ENCODE measurements around the gene LTC4S.
A peak's percentile ranks its signal among the peaks of the same experiment; 100 is the strongest.

The LTC4S gene

GRCh38 chr5:179805529-179806249, 11.9 kb downstream of the LTC4S start:
- H3K4me1 ChIP-seq (ENCODE audit: control insufficient read depth in 2 of 2, insufficient read depth in 2 of 2, low read length in 2 of 2): peaks cover 32 to 34% of the 10 kb centered on the region in 2 donors

DNA sequence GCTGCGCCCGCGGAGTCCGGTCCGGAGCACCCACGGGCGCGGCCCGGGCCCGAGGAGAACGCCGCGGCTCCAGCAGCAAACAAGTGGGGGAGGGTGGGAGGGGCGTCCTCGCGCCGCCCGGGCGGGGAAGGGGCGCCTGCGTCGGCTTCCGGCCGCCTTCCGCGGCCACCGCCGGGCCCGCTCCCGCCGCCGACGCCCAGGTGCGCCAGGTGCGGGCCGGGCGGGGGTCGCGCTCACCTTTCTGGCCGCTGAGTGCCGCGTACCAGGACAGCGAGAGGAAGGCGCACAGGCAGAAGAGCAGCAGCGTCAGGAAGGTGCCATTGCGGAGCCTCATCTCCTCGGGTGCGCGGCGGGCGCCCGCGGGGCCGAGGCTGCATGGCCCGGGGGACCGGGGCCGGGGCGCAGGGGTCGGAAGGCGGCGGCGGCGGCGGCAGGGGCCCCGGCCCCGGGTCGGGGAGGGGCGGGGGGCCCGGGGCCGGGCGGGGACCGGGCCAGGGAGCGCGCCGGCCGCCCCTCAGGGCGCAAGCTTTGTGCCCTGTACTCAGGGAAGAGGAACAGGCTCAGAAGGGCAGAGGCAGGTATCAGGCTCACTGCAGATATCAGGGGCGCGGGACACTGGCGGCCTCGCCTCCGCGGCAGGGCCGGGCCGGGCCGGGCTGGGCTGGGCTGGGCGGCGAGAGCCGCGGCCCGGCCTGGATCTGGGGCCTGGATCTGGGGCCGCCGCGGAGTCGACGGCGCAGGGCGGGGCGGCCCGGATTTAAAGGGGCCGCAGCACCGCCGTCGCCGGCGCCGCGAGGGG, 12.7 kb downstream of the LTC4S start, which contains the start of gene MGAT4B:
Gene MGAT4B (minus strand): TSS at position 617 of the 799 bp plus-strand sequence. CDS start 283 bp downstream, at position 334.
- Histone ChIP-seq H3K4me1 (ENCODE audit: control insufficient read depth in 2 of 2, insufficient read depth in 2 of 2, low read length in 2 of 2) (peaks cover 32 to 34% of the 10 kb centered on the region in 2 donors), H3K36me3 (ENCODE audit: control insufficient read depth in 2 of 2, insufficient read depth in 2 of 2, low read length in 2 of 2) (peaks cover 4 to 7% of the 10 kb centered on the region in 2 donors), H3K27ac (ENCODE audit: low read depth in 2 of 2, low read length in 2 of 2) (peak within 1 kb of the TSS; percentile 95 to 97), H3K9ac (ENCODE audit: low read depth in 1 of 2, low read length in 2 of 2) (peak within 1 kb of the TSS; percentile 80 to 88), H3K4me3 (ENCODE audit: low read length in 2 of 2) (peak within 1 kb of the TSS; percentile 67 to 71), H3K27me3 (ENCODE audit: control insufficient read depth in 2 of 2, insufficient read depth in 2 of 2, low read length in 2 of 2) (no peaks in the 10 kb centered on the region), H3K9me3 (ENCODE audit: control insufficient read depth in 2 of 2, low read length in 2 of 2) (no peaks in the 10 kb centered on the region)

More at GRCh38 chr5:179805529-179806249, 11.9 kb downstream of the LTC4S start:
- Histone ChIP-seq H3K36me3 (ENCODE audit: control insufficient read depth in 2 of 2, insufficient read depth in 2 of 2, low read length in 2 of 2) (peaks cover 11 to 13% of the 10 kb centered on the region in 2 donors), H3K27me3 (ENCODE audit: control insufficient read depth in 2 of 2, insufficient read depth in 2 of 2, low read length in 2 of 2) (no peaks in the 10 kb centered on the region), H3K9me3 (ENCODE audit: control insufficient read depth in 2 of 2, low read length in 2 of 2) (no peaks in the 10 kb centered on the region), H3K27ac (ENCODE audit: low read depth in 2 of 2, low read length in 2 of 2) (peak overlapping the region; percentile 95 to 97), H3K9ac (ENCODE audit: low read depth in 1 of 2, low read length in 2 of 2) (peak overlapping the region; percentile 80 to 88), H3K4me3 (ENCODE audit: low read length in 2 of 2) (peak overlapping the region; percentile 67 to 71)

DNA sequence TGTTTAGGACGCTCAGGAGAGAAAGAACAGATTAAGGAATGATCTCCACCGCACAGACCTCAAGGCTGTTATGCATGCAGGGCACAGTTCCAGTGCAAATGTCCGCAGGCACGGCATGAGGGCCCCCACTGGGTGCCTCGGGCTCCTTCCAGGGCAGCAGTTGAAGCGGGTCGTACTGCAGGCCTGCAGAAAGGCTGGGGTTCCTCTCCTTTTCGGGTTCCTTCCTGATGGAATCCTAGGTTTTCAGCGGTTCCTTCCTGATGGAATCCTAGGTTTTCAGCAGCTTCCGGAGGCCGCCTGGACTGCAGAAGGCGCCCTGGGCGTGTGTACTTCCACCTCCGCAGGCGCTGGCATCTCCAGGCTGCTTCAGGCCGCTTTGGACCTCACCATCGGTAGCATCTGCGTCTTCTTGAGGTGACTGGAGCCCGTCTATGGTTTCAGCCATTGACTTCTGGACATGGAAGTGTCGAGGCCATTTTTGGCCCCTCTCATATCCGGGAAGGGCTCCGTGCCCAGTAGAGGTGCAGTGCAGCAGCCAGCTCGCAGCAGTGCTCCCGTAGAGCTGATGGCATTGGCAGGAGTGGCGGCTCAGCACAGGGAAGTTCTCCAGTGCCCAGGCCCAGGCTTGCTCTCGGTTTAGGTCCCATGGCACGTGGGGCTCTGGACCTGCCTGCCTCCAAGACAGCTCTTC, 18.5 kb downstream of the LTC4S start:
- no peak overlapping the region for H3K4me3 ChIP-seq (ENCODE audit: low read length in 2 of 2)
- H3K27me3 ChIP-seq (ENCODE audit: control insufficient read depth in 2 of 2, insufficient read depth in 2 of 2, low read length in 2 of 2): no peaks in the 10 kb centered on the region
- no peak overlapping the region for H3K27ac ChIP-seq (ENCODE audit: low read depth in 2 of 2, low read length in 2 of 2)
- H3K36me3 ChIP-seq (ENCODE audit: control insufficient read depth in 2 of 2, insufficient read depth in 2 of 2, low read length in 2 of 2): peaks cover 0 to 2% of the 10 kb centered on the region in 2 donors
- peaks cover 0 to 6% of the 10 kb centered on the region in 2 donors for H3K4me1 ChIP-seq (ENCODE audit: control insufficient read depth in 2 of 2, insufficient read depth in 2 of 2, low read length in 2 of 2)
- no peaks in the 10 kb centered on the region for H3K9me3 ChIP-seq (ENCODE audit: control insufficient read depth in 2 of 2, low read length in 2 of 2)
- H3K9ac ChIP-seq (ENCODE audit: low read depth in 1 of 2, low read length in 2 of 2): no peak overlapping the region

- H3K36me3 ChIP-seq (ENCODE audit: control insufficient read depth in 2 of 2, insufficient read depth in 2 of 2, low read length in 2 of 2): peaks cover 0 to 2% of the 10 kb centered on the region in 2 donors
- H3K9ac ChIP-seq (ENCODE audit: low read depth in 1 of 2, low read length in 2 of 2): no peak overlapping the region
- peaks cover 2 to 5% of the 10 kb centered on the region in 2 donors for H3K4me1 ChIP-seq (ENCODE audit: control insufficient read depth in 2 of 2, insufficient read depth in 2 of 2, low read length in 2 of 2)
- H3K4me3 ChIP-seq (ENCODE audit: low read length in 2 of 2): no peak overlapping the region
- H3K9me3 ChIP-seq (ENCODE audit: control insufficient read depth in 2 of 2, low read length in 2 of 2): no peaks in the 10 kb centered on the region
- H3K27me3 ChIP-seq (ENCODE audit: control insufficient read depth in 2 of 2, insufficient read depth in 2 of 2, low read length in 2 of 2): no peaks in the 10 kb centered on the region
- no peak overlapping the region for H3K27ac ChIP-seq (ENCODE audit: low read depth in 2 of 2, low read length in 2 of 2)
These were observed 19.3 kb downstream of the LTC4S start for GRCh38 chr5:179812997-179813607.

- Histone ChIP-seq H3K4me1 (ENCODE audit: control insufficient read depth in 2 of 2, insufficient read depth in 2 of 2, low read length in 2 of 2) (peaks cover 10 to 13% of the 10 kb centered on the region in 2 donors), H3K27me3 (ENCODE audit: control insufficient read depth in 2 of 2, insufficient read depth in 2 of 2, low read length in 2 of 2) (no peaks in the 10 kb centered on the region), H3K27ac (ENCODE audit: low read depth in 2 of 2, low read length in 2 of 2) (no peak overlapping the region), H3K36me3 (ENCODE audit: control insufficient read depth in 2 of 2, insufficient read depth in 2 of 2, low read length in 2 of 2) (peaks cover 0 to 2% of the 10 kb centered on the region in 2 donors), H3K4me3 (ENCODE audit: low read length in 2 of 2) (no peak overlapping the region), H3K9ac (ENCODE audit: low read depth in 1 of 2, low read length in 2 of 2) (no peak overlapping the region), H3K9me3 (ENCODE audit: control insufficient read depth in 2 of 2, low read length in 2 of 2) (no peaks in the 10 kb centered on the region)
These were observed 20.3 kb downstream of the LTC4S start for GRCh38 chr5:179814090-179814489.

- Histone ChIP-seq H3K9me3 (ENCODE audit: control insufficient read depth in 2 of 2, low read length in 2 of 2) (no peaks in the 10 kb centered on the region), H3K4me3 (ENCODE audit: low read length in 2 of 2) (no peak overlapping the region), H3K9ac (ENCODE audit: low read depth in 1 of 2, low read length in 2 of 2) (no peak overlapping the region), H3K27ac (ENCODE audit: low read depth in 2 of 2, low read length in 2 of 2) (no peak overlapping the region), H3K36me3 (ENCODE audit: control insufficient read depth in 2 of 2, insufficient read depth in 2 of 2, low read length in 2 of 2) (peaks cover 0 to 2% of the 10 kb centered on the region in 2 donors), H3K27me3 (ENCODE audit: control insufficient read depth in 2 of 2, insufficient read depth in 2 of 2, low read length in 2 of 2) (no peaks in the 10 kb centered on the region), H3K4me1 (ENCODE audit: control insufficient read depth in 2 of 2, insufficient read depth in 2 of 2, low read length in 2 of 2) (peaks cover 23 to 26% of the 10 kb centered on the region in 2 donors)
These were observed 21.9 kb downstream of the LTC4S start for GRCh38 chr5:179815491-179816249.

DNA sequence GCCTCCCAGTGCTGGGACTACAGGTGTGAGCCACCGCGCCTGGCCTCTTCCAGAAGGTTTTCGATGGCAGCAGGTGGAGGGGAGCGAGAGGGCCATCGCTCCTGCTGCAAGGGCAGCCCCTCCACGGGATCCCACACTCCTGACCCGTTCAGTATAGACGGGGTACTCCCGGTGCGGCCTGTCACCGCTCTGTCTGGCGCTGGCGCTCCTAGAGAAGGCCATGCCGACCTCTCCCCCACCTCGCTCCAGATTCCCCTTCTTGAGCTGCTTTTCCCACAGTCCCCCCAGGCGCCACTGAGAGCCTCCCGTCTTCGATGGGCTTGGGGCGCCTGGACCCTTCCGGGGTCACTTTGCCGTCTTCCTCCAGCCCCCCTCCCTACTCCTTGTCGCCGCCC, 22.6 kb downstream of the LTC4S start:
- H3K4me3 ChIP-seq (ENCODE audit: low read length in 2 of 2): peak overlapping the region in 1 of 2 donors; percentile 49
- peaks cover 23 to 26% of the 10 kb centered on the region in 2 donors for H3K4me1 ChIP-seq (ENCODE audit: control insufficient read depth in 2 of 2, insufficient read depth in 2 of 2, low read length in 2 of 2)
- peak overlapping the region in 1 of 2 donors; percentile 64 for H3K9ac ChIP-seq (ENCODE audit: low read depth in 1 of 2, low read length in 2 of 2)
- no peaks in the 10 kb centered on the region for H3K27me3 ChIP-seq (ENCODE audit: control insufficient read depth in 2 of 2, insufficient read depth in 2 of 2, low read length in 2 of 2)
- no peaks in the 10 kb centered on the region for H3K9me3 ChIP-seq (ENCODE audit: control insufficient read depth in 2 of 2, low read length in 2 of 2)
- H3K27ac ChIP-seq (ENCODE audit: low read depth in 2 of 2, low read length in 2 of 2): no peak overlapping the region
- H3K36me3 ChIP-seq (ENCODE audit: control insufficient read depth in 2 of 2, insufficient read depth in 2 of 2, low read length in 2 of 2): peaks cover 0 to 2% of the 10 kb centered on the region in 2 donors

- Histone ChIP-seq H3K4me3 (ENCODE audit: low read length in 2 of 2) (peak overlapping the region; percentile 49 to 56), H3K4me1 (ENCODE audit: control insufficient read depth in 2 of 2, insufficient read depth in 2 of 2, low read length in 2 of 2) (peaks cover 25 to 29% of the 10 kb centered on the region in 2 donors), H3K27ac (ENCODE audit: low read depth in 2 of 2, low read length in 2 of 2) (peak overlapping the region in 1 of 2 donors; percentile 43), H3K36me3 (ENCODE audit: control insufficient read depth in 2 of 2, insufficient read depth in 2 of 2, low read length in 2 of 2) (peaks cover 0 to 2% of the 10 kb centered on the region in 2 donors), H3K27me3 (ENCODE audit: control insufficient read depth in 2 of 2, insufficient read depth in 2 of 2, low read length in 2 of 2) (no peaks in the 10 kb centered on the region), H3K9ac (ENCODE audit: low read depth in 1 of 2, low read length in 2 of 2) (peak overlapping the region in 1 of 2 donors; percentile 64), H3K9me3 (ENCODE audit: control insufficient read depth in 2 of 2, low read length in 2 of 2) (no peaks in the 10 kb centered on the region)
These were observed 23.1 kb downstream of the LTC4S start for GRCh38 chr5:179816796-179817469.
